Measurements from ENCODE around the gene BIN1.

The BIN1 gene

DNA sequence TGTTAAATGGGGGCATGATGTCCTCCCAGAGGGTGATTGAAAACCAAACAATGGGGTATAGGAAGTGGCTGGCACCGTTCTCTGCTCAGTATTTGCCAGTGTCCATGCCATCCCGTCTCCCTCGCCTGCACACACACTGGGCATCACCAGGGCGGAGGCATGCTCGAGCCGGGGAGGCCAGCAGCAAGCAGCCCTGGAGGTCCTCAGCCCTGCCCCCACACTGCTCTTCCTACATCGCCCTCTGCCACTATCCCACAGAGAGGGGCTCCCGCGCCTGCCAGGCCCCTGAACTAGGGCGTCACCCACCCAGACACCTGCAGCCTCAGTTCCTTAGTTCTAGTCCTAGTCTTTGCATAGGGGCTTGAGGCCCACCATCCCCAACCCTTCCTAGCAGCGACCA lies 50.9 kb downstream of the BIN1 start:
- no peak overlapping the region for H3K4me3 ChIP-seq (ENCODE audit: low read depth, low read length)
- TF ChIP-seq, protein P1, sequence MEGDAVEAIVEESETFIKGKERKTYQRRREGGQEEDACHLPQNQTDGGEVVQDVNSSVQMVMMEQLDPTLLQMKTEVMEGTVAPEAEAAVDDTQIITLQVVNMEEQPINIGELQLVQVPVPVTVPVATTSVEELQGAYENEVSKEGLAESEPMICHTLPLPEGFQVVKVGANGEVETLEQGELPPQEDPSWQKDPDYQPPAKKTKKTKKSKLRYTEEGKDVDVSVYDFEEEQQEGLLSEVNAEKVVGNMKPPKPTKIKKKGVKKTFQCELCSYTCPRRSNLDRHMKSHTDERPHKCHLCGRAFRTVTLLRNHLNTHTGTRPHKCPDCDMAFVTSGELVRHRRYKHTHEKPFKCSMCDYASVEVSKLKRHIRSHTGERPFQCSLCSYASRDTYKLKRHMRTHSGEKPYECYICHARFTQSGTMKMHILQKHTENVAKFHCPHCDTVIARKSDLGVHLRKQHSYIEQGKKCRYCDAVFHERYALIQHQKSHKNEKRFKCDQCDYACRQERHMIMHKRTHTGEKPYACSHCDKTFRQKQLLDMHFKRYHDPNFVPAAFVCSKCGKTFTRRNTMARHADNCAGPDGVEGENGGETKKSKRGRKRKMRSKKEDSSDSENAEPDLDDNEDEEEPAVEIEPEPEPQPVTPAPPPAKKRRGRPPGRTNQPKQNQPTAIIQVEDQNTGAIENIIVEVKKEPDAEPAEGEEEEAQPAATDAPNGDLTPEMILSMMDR (IDR thresholded peaks at IDR 0.05; ENCODE audit: control insufficient read depth, extremely low read depth, insufficient read depth) = no peak
- DNase-seq (ENCODE audit: low read depth) = no peak

DNA sequence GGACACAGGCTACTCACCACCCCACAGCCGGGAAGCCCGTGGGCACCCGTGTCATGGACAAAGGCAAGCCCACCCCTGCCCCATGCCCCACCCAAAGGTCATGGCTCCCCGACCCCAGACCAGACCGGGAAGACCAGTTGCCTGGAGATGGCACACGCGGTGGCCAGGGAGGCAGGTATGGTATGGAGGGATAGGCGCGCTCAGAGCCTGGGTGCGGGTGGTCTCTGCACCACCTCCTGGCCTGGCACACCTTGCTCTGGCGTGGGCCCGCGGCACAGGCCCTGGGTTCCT lies 51.2 kb downstream of the BIN1 start:
- DNase-seq (ENCODE audit: low read depth) = no peak
- no peak overlapping the region for H3K4me3 ChIP-seq (ENCODE audit: low read depth, low read length)
- TF ChIP-seq, protein P1 (IDR thresholded peaks at IDR 0.05; ENCODE audit: control insufficient read depth, extremely low read depth, insufficient read depth) = no peak

DNA sequence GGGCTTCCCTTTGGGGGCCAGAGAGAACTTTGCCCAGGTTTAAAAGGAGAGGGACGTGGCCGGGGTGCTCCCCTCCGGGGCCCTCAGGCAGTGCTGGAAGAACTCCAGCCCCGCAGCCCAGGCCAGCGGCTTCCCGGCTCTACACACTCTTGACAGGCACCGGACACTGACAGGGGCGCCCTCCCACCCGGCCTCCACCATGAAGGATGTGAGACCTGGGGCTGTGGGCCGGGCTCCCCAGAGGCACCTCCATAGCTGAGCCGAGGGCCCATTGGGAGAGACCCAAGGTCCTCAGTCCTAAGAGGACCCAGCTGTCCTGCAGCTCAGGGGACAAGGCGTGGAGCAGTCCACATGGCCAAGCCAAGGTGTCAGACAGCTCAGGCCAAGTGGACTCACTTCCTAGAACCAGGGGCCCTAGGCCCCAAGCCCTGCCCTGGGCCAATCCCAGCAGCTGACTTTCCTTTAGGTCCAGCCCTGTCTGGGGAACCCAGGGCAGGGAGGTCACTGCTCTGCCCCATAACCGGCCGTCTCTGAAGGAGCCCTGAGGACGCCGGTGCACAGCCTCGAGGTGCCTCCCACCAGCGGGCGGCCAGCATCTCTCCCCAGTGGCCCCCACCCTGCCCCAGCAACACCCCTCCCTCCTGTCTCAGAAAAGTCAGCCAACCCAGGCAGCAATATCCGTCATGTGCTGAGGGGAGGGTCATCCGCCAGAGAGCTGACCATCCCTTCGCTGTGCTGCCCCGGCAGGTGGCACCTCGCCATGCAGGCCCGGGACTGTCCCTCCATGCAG lies 51.8 kb downstream of the BIN1 start:
- TF ChIP-seq, protein P1 (IDR thresholded peaks at IDR 0.05; ENCODE audit: control insufficient read depth, extremely low read depth, insufficient read depth) = no peak
- no peak for DNase-seq (ENCODE audit: low read depth)
- no peak overlapping the region for H3K4me3 ChIP-seq (ENCODE audit: low read depth, low read length)

DNA sequence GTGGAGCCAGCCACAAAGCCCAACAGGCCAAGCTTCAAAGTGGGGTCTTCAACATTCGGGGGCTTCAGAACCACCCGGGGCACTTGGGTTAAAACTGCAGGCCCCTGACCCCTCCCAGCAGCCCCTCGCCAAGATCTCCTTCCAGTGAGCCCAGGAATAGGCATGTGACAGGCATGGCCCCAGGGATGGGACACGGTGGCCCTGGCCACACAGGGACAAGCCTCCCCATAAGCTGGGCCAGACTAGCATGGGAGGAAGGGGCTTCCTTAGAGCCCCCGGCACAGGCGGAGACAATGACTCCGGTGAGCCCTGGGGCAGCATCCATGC lies 52.4 kb downstream of the BIN1 start:
- TF ChIP-seq, protein P1 (IDR thresholded peaks at IDR 0.05; ENCODE audit: control insufficient read depth, extremely low read depth, insufficient read depth) = no peak
- no peak overlapping the region for H3K4me3 ChIP-seq (ENCODE audit: low read depth, low read length)
- DNase-seq (ENCODE audit: low read depth) = no peak

DNA sequence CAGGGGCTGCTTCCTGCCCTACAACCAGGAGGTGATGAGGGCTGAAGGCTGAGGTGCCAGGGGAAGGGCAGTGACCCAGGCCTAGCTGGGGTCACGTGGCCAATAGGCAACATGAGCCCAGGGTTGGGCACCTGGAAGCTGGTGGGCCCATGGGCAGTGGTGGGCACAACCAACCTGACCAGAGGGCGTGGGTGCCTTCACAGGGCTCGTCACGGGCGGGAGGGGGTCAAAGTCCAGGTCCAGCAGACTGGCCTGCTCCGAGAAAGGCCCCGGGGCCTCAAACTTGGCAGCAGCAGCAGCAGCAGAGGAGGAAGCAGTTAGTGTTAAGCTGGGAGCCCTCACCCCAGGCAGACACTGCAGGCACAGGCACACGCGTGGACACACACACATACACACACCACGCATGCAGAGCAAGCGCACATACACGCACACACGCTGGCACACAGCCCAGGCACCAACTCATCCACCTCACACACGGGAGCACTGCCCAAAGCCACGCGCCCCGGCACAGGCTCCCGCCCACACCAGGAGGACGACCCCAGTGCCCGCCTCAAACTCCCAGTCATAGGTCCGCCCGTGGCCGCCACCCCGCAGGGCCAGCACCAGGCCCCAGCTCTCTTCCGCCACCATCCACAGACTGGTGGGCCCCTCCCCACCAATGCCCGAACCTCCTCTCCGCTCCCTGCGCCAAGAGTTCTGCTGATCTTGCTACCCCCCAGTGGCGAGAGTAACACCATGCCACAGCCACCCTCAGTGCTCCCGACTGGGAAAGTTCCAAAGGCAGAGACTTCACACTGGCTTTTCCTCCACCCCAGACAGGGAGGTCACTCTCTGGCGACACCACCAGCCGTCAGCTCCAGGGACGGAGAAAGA lies 53.0 kb downstream of the BIN1 start:
- no peak for DNase-seq (ENCODE audit: low read depth)
- no peak overlapping the region for H3K4me3 ChIP-seq (ENCODE audit: low read depth, low read length)
- TF ChIP-seq, protein P1 (IDR thresholded peaks at IDR 0.05; ENCODE audit: control insufficient read depth, extremely low read depth, insufficient read depth) = no peak

DNA sequence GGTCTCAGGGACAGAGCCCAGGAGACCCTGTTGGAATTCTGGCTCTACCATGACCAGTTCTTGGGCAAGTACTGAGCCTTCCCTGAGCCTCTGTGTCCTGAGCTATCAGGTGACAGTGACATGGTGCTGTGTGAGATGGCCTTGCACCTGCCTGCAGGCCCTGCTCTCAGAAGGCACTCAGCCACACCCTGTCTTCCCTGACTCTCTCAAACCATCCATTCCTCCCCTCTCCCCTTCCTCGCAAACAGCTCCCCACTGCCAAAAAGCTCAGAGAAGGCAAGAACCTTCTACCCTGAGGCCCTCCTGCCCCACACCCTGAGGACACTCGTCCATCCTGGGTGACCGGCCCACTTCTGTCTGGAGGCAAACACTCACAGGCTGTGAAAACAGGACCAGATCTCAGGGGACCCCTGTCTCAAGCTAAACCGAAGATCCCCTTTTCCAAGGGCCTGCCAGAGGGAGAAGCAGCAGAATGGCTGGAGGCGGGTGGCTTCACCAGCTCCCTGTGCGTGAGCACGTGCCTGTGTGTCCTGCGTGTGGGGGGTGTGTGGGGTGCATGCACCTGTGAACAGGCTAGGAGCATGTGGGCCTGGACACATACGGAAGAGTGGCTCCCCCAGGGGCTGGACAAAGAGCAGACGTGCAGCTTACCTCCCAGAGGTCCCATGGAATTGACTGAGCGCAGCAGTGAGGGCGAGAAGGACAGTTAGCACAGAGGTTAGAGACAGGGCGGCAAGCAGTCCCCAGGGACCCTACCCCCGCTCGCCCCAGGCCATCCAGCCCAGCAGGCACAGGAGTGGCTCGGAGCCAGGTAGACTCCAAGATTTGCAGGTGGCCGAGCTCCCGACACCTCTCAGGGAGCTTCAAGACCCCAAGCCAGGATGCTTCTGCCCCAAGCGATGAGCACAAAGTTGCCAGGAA lies 53.9 kb downstream of the BIN1 start:
- no peak overlapping the region for H3K4me3 ChIP-seq (ENCODE audit: low read depth, low read length)
- TF ChIP-seq, protein P1 (IDR thresholded peaks at IDR 0.05; ENCODE audit: control insufficient read depth, extremely low read depth, insufficient read depth) = no peak
- DNase-seq (ENCODE audit: low read depth) = no peak

All from LNCaP clone FGC (cell line).